Thyroid gland (tissue), 4 donors: ENCODE results near the gene GREB1.

Source experiments
- CTCF ChIP-seq, 6 experiments: fragments of 200-600 bp in 3 of 6; fragments of 450-650 bp in 3 of 6; sonication (generic) in 3 of 6; IDR thresholded peaks; one replicate each; pipeline ENCODE4 v1.5.1; 2016 to 2019; ENCODE audit warnings: antibody characterized with exemption in 6 of 6, mild to moderate bottlenecking in 2 of 6, inconsistent platforms in 1 of 6, moderate library complexity in 1 of 6
- POLR2A ChIP-seq, 2 donors: fragments of 450-650 bp; IDR thresholded peaks; one replicate each; pipeline ENCODE4 v1.6.1; 2017; ENCODE audit warnings: antibody characterized with exemption in 2 of 2, mild to moderate bottlenecking in 2 of 2, moderate library complexity in 1 of 2

- TF ChIP-seq CTCF (IDR thresholded peaks at IDR 0.05) (no peak), POLR2A (IDR thresholded peaks at IDR 0.05) (no peak)
These were observed 131.9 kb downstream of the GREB1 start for GRCh38 chr2:11665510-11666362.
